Astrocyte (in vitro differentiated cells and primary cell): ENCODE results near the gene LCOR.

Experiments
- EZH2 ChIP-seq: IDR thresholded peaks from 2 replicates; pipeline ENCODE4 v1.6.1; 2012; ENCODE audit warnings: mild to moderate bottlenecking, low read length, inconsistent platforms; ENCODE audit not compliant: insufficient read depth
- TF ChIP-seq, protein P1 (sequence below): IDR thresholded peaks from 2 replicates; pipeline ENCODE4 v1.5.1; 2011; ENCODE audit warnings: low read depth, mild to moderate bottlenecking, inconsistent platforms, low read length, moderate library complexity; ENCODE audit not compliant: insufficient read depth

DNA sequence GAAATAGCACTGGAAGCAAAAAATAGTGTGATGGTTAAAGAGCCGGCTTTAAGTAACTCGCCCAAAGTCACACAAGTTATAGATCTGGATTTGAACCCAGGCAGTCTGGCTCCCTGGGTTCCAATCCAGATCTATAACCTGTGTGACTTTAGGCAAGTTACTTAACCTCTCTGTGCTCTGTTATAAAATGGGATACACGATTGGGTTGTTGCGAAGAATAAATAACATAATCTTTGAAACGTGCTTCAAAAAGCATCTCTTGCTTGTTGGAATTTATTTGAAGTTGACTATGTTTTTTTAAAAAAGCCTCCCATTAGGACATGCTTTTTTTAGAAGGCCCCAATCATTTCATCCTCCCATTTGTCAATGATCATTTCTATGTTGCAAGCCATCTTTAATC is 3.5 kb upstream of the LCOR start:
- no peak for TF ChIP-seq EZH2
- TF ChIP-seq, protein P1, sequence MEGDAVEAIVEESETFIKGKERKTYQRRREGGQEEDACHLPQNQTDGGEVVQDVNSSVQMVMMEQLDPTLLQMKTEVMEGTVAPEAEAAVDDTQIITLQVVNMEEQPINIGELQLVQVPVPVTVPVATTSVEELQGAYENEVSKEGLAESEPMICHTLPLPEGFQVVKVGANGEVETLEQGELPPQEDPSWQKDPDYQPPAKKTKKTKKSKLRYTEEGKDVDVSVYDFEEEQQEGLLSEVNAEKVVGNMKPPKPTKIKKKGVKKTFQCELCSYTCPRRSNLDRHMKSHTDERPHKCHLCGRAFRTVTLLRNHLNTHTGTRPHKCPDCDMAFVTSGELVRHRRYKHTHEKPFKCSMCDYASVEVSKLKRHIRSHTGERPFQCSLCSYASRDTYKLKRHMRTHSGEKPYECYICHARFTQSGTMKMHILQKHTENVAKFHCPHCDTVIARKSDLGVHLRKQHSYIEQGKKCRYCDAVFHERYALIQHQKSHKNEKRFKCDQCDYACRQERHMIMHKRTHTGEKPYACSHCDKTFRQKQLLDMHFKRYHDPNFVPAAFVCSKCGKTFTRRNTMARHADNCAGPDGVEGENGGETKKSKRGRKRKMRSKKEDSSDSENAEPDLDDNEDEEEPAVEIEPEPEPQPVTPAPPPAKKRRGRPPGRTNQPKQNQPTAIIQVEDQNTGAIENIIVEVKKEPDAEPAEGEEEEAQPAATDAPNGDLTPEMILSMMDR: no peak
